Ovary (tissue), 9 donors: Measurements from ENCODE around the gene TSPEAR. TPM values are rescaled to one million over a fixed set of nuclear protein-coding genes. Genes with fewer than 3 reads are reported as not detected.

Source experiments
- DNase-seq, 5 donors: peaks; one replicate each; pipeline ENCODE4 v3.0.0-alpha.2; 2019 to 2020
- H3K27ac ChIP-seq, 2 donors: fragments of 200-600 bp; one replicate each; pipeline versions ENCODE4 v1.5.1 to v1.8.0; 2019 to 2022
- H3K27me3 ChIP-seq: fragments of 200-600 bp; one replicate; pipeline ENCODE4 v1.8.0; 2022
- H3K36me3 ChIP-seq: fragments of 200-600 bp; sonication (generic); one replicate; pipeline ENCODE4 v1.5.1; 2019
- H3K4me1 ChIP-seq: one replicate; pipeline ENCODE4 v1.8.1; 2013; ENCODE audit warnings: mild to moderate bottlenecking, moderate library complexity; ENCODE audit not compliant: insufficient read depth
- H3K4me3 ChIP-seq: fragments of 200-600 bp; sonication (generic); one replicate; pipeline ENCODE4 v1.5.1; 2017
- H3K9me3 ChIP-seq, 2 donors: fragments of 200-600 bp in 1 of 2; sonication (generic) in 1 of 2; one replicate each; pipeline versions ENCODE4 v1.5.1 to v1.8.1; 2013 to 2019; ENCODE audit warnings: mild to moderate bottlenecking in 1 of 2, moderate library complexity in 1 of 2
- EP300 ChIP-seq: sonication (generic); formaldehyde crosslinking; IDR thresholded peaks from one replicate; pipeline ENCODE4 v1.6.1; 2017; ENCODE audit warnings: antibody characterized with exemption
- POLR2A ChIP-seq: fragments of 450-650 bp; IDR thresholded peaks from one replicate; pipeline ENCODE4 v1.6.1; 2017; ENCODE audit warnings: antibody characterized with exemption, mild to moderate bottlenecking, moderate library complexity
- WGBS, 3 donors: extraction: QIAGEN DNeasy Blood & Tissue Kit in 1 of 3; methylation state at CpG; one replicate each; pipeline versions ENCODE4 v1.1.5 to v1.1.7; 2013 to 2017; 5-methylcytosine and 5-hydroxymethylcytosine counted together
- intact Hi-C, 4 donors: fragments of 100-400 bp; cut with DNase I; formaldehyde crosslinking; loops; one replicate each; pipeline versions ENCODE4 v1.11.0 to v1.15.1; 2022 to 2023
- polyA plus RNA-seq, 2 donors: library from polyadenylated mRNA; stranded (reverse); fragments of 200-250 nt in 1 of 2; fragments of 350-450 nt in 1 of 2; fragmentation: Illumina TruSeq in 1 of 2; extraction: RNeasy Lipid Tissue Mini Kit (QIAGEN cat#74804) in 1 of 2; gene quantifications; one replicate each; pipeline ENCODE4 v1.2.3, GENCODE V29; 2013 to 2014
- total RNA-seq, 7 donors: library from RNA; depleted of rRNA in 2 of 7; stranded (reverse); fragments of >200 nt in 2 of 7; fragmentation: NEBNext Ultra II Directional in 3 of 7; extraction: Animal tissue kit (Norgen Biotek cat#: 25700) in 3 of 7; gene quantifications; one replicate each; pipeline versions ENCODE4 v1.1.0 to v1.2.4, GENCODE V29; 2016 to 2023
- TF ChIP-seq, protein P1 (sequence below), 3 donors: fragments of 450-650 bp in 2 of 3; fragments of 200-600 bp in 1 of 3; IDR thresholded peaks; one replicate each; pipeline versions ENCODE4 v1.5.1 to v1.8.0; 2016 to 2022; ENCODE audit warnings: antibody characterized with exemption in 3 of 3, mild to moderate bottlenecking in 1 of 3
- donor health status: DM: no; HTN: no; CAD: no; lungs with moderate emphysema.
- donor health status: DM: no; HTN: no; CAD: no.
- donor health status: Bipolar disorder and iron deficiency.
- donor health status: DM: yes; HTN: yes; CAD: no.
- donor health status: DM: no; HTN: no; CAD: no.
- donor health status: DM: yes; HTN: yes; CAD: no.

Gene TSPEAR
- total and polyA plus RNA-seq, 9 donors = 0.07 to 0.27 (median 0.11) TPM; not detected in 4

DNA sequence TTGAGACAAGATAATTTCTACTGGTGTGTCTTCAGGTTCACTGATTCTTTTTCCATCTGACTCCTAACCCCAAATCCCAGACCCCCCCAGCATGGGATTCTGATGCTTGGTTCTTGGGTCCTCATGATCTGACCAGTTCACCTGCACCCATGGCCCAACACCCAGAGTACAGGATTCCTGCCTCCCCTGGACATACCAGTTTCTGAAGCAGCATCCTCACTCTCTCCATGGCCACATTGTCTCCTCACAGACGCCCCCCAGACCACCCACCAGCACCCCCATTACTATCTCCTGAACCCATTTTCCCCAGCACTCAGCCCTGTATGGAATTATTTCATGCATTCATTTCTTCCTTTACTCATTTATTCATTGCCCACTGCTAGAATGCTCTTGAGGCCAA is 54.5 kb downstream of the TSPEAR start:
- TF ChIP-seq EP300 = no peak
- TF ChIP-seq, protein P1, sequence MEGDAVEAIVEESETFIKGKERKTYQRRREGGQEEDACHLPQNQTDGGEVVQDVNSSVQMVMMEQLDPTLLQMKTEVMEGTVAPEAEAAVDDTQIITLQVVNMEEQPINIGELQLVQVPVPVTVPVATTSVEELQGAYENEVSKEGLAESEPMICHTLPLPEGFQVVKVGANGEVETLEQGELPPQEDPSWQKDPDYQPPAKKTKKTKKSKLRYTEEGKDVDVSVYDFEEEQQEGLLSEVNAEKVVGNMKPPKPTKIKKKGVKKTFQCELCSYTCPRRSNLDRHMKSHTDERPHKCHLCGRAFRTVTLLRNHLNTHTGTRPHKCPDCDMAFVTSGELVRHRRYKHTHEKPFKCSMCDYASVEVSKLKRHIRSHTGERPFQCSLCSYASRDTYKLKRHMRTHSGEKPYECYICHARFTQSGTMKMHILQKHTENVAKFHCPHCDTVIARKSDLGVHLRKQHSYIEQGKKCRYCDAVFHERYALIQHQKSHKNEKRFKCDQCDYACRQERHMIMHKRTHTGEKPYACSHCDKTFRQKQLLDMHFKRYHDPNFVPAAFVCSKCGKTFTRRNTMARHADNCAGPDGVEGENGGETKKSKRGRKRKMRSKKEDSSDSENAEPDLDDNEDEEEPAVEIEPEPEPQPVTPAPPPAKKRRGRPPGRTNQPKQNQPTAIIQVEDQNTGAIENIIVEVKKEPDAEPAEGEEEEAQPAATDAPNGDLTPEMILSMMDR (IDR thresholded peaks at IDR 0.05) = no peak
- no peak for TF ChIP-seq POLR2A
- DNase-seq = no peak

DNA sequence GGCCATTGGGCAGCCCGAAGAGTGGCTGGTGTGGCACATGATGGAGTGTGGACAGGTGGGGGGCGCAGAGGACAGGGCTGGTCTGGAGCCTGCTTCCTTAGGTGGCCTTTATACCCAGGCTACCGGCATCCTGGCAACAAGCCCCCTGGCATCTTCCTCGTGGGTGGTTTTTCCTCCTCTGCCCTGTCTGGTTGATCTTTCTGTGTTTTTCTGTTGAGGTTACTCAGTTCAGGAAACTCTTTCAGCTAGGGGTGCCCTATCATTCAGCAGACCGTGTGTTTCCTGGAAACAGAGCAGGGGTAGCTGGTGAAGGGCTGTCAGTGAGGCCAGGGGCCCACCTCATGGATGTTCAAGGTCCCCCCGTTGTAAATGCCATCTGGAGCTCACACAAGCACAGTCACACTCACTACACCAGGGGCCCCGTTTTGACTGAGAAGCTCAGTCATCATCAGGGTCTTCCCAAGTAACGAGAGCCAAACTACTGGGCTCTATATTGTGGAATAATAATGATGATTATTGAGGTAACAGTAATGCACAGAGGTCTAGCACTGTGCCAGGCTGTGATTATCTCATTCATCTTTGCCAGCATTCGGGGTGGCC is 56.7 kb downstream of the TSPEAR start, which contains the start of gene KRTAP12-4:
TSS of gene KRTAP12-4 (minus strand) at position 84 of the 600 bp plus-strand sequence. CDS start at position 39, 45 bp downstream.
- Histone ChIP-seq H3K27me3 (no peaks in the 10 kb centered on the region), H3K9me3 (no peaks in the 10 kb centered on the region), H3K4me1 (no peaks in the 10 kb centered on the region), H3K36me3 (no peaks in the 10 kb centered on the region), H3K4me3 (no peak within 1 kb of the TSS), H3K27ac (no peak within 1 kb of the TSS)
- DNase-seq = no peak
- WGBS, 3 donors = 67 to 81% (median 80%) methylated on average over 9 of the region's 9 CpGs
- intact Hi-C loops = no loop called here
- TF ChIP-seq, protein P1 (IDR thresholded peaks at IDR 0.05) = no peak
- TF ChIP-seq EP300 (no peak), POLR2A (no peak)

More for the DNA sequence above, 54.5 kb downstream of the TSPEAR start:
- Histone ChIP-seq H3K4me1 (no peaks in the 10 kb centered on the region), H3K27me3 (no peaks in the 10 kb centered on the region), H3K36me3 (no peaks in the 10 kb centered on the region), H3K27ac (no peak overlapping the region), H3K4me3 (no peak overlapping the region), H3K9me3 (no peaks in the 10 kb centered on the region)
- intact Hi-C loops = no loop called here
- 45 to 54% (median 48%) methylated on average over 1 of the region's 1 CpG for WGBS, 3 donors

DNA sequence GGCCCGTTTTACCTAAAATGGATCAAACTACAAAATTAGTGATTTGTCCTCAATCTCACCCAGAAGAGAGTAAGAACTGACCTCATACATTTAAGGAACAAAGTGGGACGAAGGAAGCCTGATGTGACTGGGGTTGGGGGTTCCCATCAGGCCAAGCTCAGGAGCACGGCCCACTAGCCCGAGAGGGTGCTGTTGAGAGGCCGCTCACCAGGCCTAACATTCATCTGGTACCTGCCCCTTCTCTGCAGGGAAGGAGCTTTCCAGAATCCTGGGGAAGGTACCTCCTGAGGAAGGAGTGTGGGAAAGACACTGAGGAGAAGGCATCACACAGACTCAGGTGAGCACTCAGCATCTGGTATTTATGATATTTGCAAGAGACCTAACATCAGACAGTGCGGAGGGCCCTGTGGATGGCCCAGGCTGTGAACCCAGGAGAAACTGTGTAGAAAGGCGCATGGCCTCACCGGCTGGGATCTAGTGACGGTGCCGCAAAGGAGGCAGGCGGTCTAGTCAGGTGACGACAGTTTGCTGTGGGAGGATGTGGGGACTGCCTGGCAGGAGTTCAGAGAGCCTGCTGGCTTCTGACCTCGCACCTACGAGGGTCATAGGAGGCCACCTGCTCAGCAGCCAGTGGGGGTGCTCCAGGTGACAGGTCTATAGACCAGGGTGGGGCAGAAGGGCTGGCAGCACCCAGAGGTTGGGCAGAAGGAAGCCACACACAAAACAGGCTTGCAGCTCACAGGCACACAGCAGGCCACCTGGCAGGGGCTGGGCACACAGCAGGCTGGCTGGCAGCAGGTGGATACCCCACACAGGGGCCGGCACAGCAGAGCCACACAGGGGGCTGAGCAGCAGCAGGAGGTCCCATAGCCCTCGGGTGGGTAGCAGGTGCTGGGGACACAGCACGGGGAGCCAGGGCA is 57.5 kb downstream of the TSPEAR start:
- WGBS, 3 donors = 72 to 84% (median 79%) methylated on average over 17 of the region's 17 CpGs
- Histone ChIP-seq H3K4me1 (no peaks in the 10 kb centered on the region), H3K27me3 (no peaks in the 10 kb centered on the region), H3K9me3 (no peaks in the 10 kb centered on the region), H3K4me3 (no peak overlapping the region), H3K36me3 (no peaks in the 10 kb centered on the region), H3K27ac (no peak overlapping the region)
- intact Hi-C loops = no loop called here
- TF ChIP-seq POLR2A (no peak), EP300 (no peak)
- TF ChIP-seq, protein P1 (IDR thresholded peaks at IDR 0.05) = no peak
- DNase-seq = no peak

DNA sequence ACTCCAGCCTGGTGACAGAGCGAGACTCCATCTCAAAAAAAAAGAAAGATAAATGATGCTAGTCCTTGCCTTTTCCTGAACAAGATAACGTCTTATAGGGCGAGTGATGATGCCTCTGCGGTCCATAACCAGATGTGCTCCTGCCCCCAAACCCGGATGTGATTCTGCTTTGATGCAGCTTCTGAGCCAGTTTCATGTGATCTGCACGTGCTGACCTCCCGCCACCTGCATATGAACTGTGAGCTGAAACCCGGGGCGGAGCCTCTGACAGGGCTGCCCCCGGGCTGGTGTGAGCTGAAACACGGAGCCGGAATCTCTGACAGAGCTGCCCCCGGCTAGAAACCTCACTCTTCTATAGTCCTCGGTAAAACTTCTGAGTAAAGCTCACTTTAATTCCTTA is 58.2 kb downstream of the TSPEAR start:
- no peak for DNase-seq
- H3K27me3 ChIP-seq = no peaks in the 10 kb centered on the region
- intact Hi-C loops = no loop called here
- H3K9me3 ChIP-seq = no peaks in the 10 kb centered on the region
- no peaks in the 10 kb centered on the region for H3K4me1 ChIP-seq
- no peak overlapping the region for H3K4me3 ChIP-seq
- 57 to 60% (median 60%) methylated on average over 14 of the region's 14 CpGs for WGBS, 3 donors
- no peaks in the 10 kb centered on the region for H3K36me3 ChIP-seq
- TF ChIP-seq POLR2A (no peak), EP300 (no peak)
- TF ChIP-seq, protein P1 (IDR thresholded peaks at IDR 0.05) = no peak
- no peak overlapping the region for H3K27ac ChIP-seq
